ENCODE measurements around the gene CTNND1.

DNA sequence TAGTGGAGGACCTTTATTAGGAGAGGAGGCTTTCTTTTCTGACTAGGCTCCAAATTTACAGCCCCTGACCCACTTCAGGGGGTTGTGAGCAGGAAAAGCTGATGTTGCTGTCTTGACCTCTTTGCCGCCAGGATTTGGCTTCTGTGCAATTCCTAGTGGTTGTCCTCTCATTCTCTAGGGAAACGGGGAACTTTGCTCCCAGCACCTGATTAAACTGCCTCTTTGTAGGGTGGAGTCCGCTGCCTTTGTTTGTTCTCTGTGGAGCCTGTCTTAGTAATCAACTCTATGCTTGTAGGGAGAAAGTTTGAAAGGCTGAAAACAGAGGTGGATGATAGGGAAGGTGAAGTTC lies 16.3 kb downstream of the CTNND1 start:
- TF ChIP-seq, protein P1, sequence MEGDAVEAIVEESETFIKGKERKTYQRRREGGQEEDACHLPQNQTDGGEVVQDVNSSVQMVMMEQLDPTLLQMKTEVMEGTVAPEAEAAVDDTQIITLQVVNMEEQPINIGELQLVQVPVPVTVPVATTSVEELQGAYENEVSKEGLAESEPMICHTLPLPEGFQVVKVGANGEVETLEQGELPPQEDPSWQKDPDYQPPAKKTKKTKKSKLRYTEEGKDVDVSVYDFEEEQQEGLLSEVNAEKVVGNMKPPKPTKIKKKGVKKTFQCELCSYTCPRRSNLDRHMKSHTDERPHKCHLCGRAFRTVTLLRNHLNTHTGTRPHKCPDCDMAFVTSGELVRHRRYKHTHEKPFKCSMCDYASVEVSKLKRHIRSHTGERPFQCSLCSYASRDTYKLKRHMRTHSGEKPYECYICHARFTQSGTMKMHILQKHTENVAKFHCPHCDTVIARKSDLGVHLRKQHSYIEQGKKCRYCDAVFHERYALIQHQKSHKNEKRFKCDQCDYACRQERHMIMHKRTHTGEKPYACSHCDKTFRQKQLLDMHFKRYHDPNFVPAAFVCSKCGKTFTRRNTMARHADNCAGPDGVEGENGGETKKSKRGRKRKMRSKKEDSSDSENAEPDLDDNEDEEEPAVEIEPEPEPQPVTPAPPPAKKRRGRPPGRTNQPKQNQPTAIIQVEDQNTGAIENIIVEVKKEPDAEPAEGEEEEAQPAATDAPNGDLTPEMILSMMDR (IDR thresholded peaks at IDR 0.05): no peak
- TF ChIP-seq POLR2AphosphoS5 (IDR thresholded peaks at IDR 0.05) (no peak), POLR2A (IDR thresholded peaks at IDR 0.05) (no peak)

Measured in gastroesophageal sphincter (tissue), 3 donors.